ENCODE measurements around the gene BBC3. TPM values are rescaled to one million over a fixed set of nuclear protein-coding genes. Genes with fewer than 3 reads are reported as not detected.

BBC3 gene
- total and polyA plus RNA-seq, 2 of the 4 experiments (the other 2 are of a cell fraction), result 1.6 to 6.5 TPM

DNA sequence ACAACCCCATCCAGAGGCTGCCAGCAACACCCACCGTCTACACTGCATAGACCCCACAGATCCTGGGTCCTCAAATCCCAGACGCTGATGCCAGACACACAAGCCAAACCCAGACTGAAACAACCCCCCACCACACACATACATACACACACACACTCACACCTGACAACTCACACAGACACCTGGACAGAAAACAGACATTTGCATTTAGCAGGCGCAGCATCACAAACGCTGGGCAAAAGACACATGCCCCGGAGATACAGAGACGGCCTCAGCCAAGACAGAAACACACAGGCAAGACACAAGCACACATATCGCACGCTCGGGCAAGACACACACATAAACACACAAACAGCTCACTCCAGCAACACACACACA, 1.3 kb downstream of the BBC3 start:
- H4K20me1 ChIP-seq (ENCODE audit: insufficient read depth, low read length), result peaks cover 33% of the 10 kb centered on the region
- H3K4me3 ChIP-seq (ENCODE audit: insufficient read depth, low read depth, low read length), result peak overlapping the region; percentile 96
- peak overlapping the region; percentile 96 for H3K23ac ChIP-seq (ENCODE audit: low read depth, low read length)

More for the DNA sequence above, 1.3 kb downstream of the BBC3 start:
- CTCF ChIA-PET, result interaction anchor here (1.1 kb wide), 1 partner anchor 14 kb away, joined by 4 read pairs; no protein-coding TSS in a partner anchor
- peak overlapping the region; percentile 99 for H2AK5ac ChIP-seq (ENCODE audit: low read depth, low read length)
- dilution Hi-C loops (cut with HindIII; ENCODE audit: low sequenced_read_pairs, unreplicated experiment), result no loop called here
- H4K5ac ChIP-seq (ENCODE audit: low read depth, low read length), result no peak overlapping the region
- H3K27ac ChIP-seq (ENCODE audit: insufficient read depth, low read length), result peak overlapping the region; percentile 97
- no peak overlapping the region for H2BK20ac ChIP-seq (ENCODE audit: low read depth, low read length)
- H3K18ac ChIP-seq (ENCODE audit: low read depth, low read length), result peak overlapping the region; percentile 55
- peak overlapping the region; percentile 92 for H3K14ac ChIP-seq (replicated peaks; ENCODE audit: low read depth, low read length)
- no peaks in the 10 kb centered on the region for H3K27me3 ChIP-seq (ENCODE audit: control insufficient read depth, insufficient read depth, low read length)
- WGBS, 2 experiments (ENCODE audit: extremely low coverage in 2 of 2, insufficient read length in 1 of 2), result 4% methylated on average over 7 of the region's 9 CpGs; no CpG with 5 or more reads in 1 of the 2 experiments
- in situ Hi-C loops (cut with MboI; ENCODE audit: low sequenced_read_pairs), result no loop called here
- H2AK9ac ChIP-seq (replicated peaks; ENCODE audit: low read depth, low read length, poor library complexity), result peak overlapping the region; percentile 95
- no peak for ATAC-seq (ENCODE audit: low read depth)
- H3K4ac ChIP-seq (ENCODE audit: low read depth, low read length), result peak overlapping the region; percentile 72
- H3K9me1 ChIP-seq (ENCODE audit: insufficient read depth, low read length), result peaks cover 21% of the 10 kb centered on the region
- H3K4me1 ChIP-seq (ENCODE audit: control insufficient read depth, insufficient read depth, low read length), result peaks cover 29% of the 10 kb centered on the region
- H3K4me2 ChIP-seq (ENCODE audit: low read depth, low read length), result peak overlapping the region; percentile 98
- H4K91ac ChIP-seq (ENCODE audit: insufficient read depth, low read depth, low read length), result peak overlapping the region; percentile 78
- DNase-seq, result peak; percentile 37
- H2BK5ac ChIP-seq (ENCODE audit: low read depth, low read length, poor library complexity, severe bottlenecking), result peak overlapping the region; percentile 90
- H2AFZ ChIP-seq (replicated peaks; ENCODE audit: low read length, poor library complexity), result peak overlapping the region; percentile 69
- H4K8ac ChIP-seq (ENCODE audit: low read depth in 2 of 2, low read length in 2 of 2), result peak overlapping the region in 1 of 2 experiments; percentile 26; a peak in 1 of 4 replicates
- TF ChIP-seq FOS (IDR thresholded peaks at IDR 0.05; ENCODE audit: low read depth, low read length), result no peak
- TF ChIP-seq BHLHE40 (IDR thresholded peaks at IDR 0.05; ENCODE audit: low read depth, low read length), result no peak
- TF ChIP-seq MXI1 (IDR thresholded peaks at IDR 0.05; ENCODE audit: borderline replicate concordance, low read depth, low read length), result no peak; the same call in 1 of the 2 replicates
- TF ChIP-seq MAZ (IDR thresholded peaks at IDR 0.05; ENCODE audit: borderline replicate concordance, low read depth, low read length), result no peak
- TF ChIP-seq, protein P1, sequence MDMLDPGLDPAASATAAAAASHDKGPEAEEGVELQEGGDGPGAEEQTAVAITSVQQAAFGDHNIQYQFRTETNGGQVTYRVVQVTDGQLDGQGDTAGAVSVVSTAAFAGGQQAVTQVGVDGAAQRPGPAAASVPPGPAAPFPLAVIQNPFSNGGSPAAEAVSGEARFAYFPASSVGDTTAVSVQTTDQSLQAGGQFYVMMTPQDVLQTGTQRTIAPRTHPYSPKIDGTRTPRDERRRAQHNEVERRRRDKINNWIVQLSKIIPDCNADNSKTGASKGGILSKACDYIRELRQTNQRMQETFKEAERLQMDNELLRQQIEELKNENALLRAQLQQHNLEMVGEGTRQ (IDR thresholded peaks at IDR 0.05; ENCODE audit: low read depth, low read length), result no peak
- TF ChIP-seq, protein P2, sequence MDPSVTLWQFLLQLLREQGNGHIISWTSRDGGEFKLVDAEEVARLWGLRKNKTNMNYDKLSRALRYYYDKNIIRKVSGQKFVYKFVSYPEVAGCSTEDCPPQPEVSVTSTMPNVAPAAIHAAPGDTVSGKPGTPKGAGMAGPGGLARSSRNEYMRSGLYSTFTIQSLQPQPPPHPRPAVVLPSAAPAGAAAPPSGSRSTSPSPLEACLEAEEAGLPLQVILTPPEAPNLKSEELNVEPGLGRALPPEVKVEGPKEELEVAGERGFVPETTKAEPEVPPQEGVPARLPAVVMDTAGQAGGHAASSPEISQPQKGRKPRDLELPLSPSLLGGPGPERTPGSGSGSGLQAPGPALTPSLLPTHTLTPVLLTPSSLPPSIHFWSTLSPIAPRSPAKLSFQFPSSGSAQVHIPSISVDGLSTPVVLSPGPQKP (IDR thresholded peaks at IDR 0.05; ENCODE audit: borderline replicate concordance, low read depth, low read length), result no peak
- no peak for TF ChIP-seq CEBPB (IDR thresholded peaks at IDR 0.05; ENCODE audit: low read depth, low read length)
- no peak for TF ChIP-seq NFE2L2 (IDR thresholded peaks at IDR 0.05; ENCODE audit: low read depth, low read length)
- no peak for TF ChIP-seq RFX5 (IDR thresholded peaks at IDR 0.05; ENCODE audit: low read depth, low read length)
- TF ChIP-seq RCOR1 (IDR thresholded peaks at IDR 0.05; ENCODE audit: insufficient replicate concordance, low read length), result no peak
- TF ChIP-seq POLR2A (IDR thresholded peaks at IDR 0.05; ENCODE audit: low read depth, low read length), result no peak
- TF ChIP-seq RAD21 (IDR thresholded peaks at IDR 0.05; ENCODE audit: low read length), result no peak
- TF ChIP-seq, protein P3, sequence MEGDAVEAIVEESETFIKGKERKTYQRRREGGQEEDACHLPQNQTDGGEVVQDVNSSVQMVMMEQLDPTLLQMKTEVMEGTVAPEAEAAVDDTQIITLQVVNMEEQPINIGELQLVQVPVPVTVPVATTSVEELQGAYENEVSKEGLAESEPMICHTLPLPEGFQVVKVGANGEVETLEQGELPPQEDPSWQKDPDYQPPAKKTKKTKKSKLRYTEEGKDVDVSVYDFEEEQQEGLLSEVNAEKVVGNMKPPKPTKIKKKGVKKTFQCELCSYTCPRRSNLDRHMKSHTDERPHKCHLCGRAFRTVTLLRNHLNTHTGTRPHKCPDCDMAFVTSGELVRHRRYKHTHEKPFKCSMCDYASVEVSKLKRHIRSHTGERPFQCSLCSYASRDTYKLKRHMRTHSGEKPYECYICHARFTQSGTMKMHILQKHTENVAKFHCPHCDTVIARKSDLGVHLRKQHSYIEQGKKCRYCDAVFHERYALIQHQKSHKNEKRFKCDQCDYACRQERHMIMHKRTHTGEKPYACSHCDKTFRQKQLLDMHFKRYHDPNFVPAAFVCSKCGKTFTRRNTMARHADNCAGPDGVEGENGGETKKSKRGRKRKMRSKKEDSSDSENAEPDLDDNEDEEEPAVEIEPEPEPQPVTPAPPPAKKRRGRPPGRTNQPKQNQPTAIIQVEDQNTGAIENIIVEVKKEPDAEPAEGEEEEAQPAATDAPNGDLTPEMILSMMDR (conservative IDR thresholded peaks at IDR 0.05; ENCODE audit: low read depth, low read length), result no peak
- TF ChIP-seq SMC3 (IDR thresholded peaks at IDR 0.05; ENCODE audit: low read depth, low read length), result no peak
- intact Hi-C loops (cut with micrococcal nuclease), result loop anchor here (1.0 kb wide), 1 partner anchor 15 kb away; no protein-coding TSS in a partner anchor
- 0 out of 2 replicates have a peak overlapping the region, but pooled peaks have one; percentile 9 for H3K56ac ChIP-seq (ENCODE audit: extremely low read depth, insufficient read depth, low read length)
- H2BK120ac ChIP-seq (ENCODE audit: low read depth, low read length), result peak overlapping the region; percentile 46
- peak overlapping the region; percentile 97 for H3K9ac ChIP-seq (ENCODE audit: low read depth, low read length)
- H3K79me1 ChIP-seq (ENCODE audit: low read depth in 1 of 2, low read length in 2 of 2), result peaks cover 10 to 54% of the 10 kb centered on the region in 2 experiments
- H2BK15ac ChIP-seq (ENCODE audit: low read depth, low read length), result peak overlapping the region; percentile 25; the same call in 1 of the 3 replicates
- BruUV-seq (replicated peaks), result TSS peak; percentile 27
- POLR2A ChIA-PET (ENCODE audit: unreplicated experiment), result no interaction called here
- H3K36me3 ChIP-seq (ENCODE audit: control insufficient read depth, insufficient read depth, low read length), result no peaks in the 10 kb centered on the region; the same call in 1 of the 2 replicates
- H3K9me3 ChIP-seq (ENCODE audit: control insufficient read depth, insufficient read depth, low read length), result no peaks in the 10 kb centered on the region
